ENCODE results near the gene PLEKHF1.
"Not testable (repeated sequence)": the region's sequence is repeated elsewhere in the genome, so short reads cannot be mapped to it uniquely, and the experiment has no call there.

The PLEKHF1 gene

DNA sequence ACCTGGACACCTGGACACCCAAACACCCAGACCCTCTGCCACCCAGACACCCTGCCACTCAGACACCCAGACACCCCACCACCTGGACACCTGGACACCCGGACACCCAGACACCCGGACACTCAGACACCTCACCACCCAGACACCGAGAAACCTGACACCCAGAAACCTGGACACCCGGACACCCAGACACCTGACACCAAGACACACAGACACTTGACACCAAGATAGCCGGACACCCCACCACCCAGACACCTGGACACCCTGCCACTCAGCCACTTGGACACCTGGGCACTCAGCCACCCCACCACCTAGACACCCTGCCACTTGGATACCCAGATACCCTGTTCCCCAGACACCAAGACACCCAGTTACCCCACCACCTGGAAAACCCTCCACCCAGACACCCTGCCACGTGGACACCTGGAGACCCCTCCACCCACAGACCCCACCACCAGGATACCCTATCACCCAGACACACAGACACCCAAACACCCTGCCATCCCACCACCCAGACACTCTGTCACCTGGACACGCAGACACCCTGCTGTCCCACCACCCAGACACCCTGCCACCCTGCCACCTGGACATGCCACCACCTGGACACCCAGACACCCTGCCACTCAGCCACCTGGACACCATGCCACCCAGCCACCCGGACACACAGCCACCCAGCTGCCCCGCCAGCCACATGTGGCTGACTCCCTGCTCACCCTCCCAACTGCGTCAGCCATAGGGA lies 32.4 kb downstream of the PLEKHF1 start:
- DNase-seq (ENCODE audit: low read depth, low spot score) = no peak

DNA sequence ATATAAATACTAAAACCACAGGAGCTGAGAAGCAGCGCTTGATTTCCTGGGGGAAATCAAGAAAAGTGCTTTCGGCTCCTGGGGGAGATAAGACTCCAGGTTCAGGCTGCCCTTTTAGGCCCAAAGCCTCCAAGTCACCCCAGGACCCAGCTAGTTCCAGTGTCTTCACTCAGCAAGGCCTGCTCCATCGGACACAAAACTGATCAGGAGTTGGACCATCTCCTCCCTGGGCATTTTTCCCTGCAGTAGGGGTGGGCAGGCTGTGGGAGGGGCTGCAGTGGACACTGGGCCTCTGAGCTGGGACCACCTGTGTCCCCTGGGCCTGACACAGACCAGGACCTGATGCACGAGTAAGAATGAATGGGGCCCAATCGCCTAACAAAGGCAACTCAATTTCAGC lies 34.6 kb downstream of the PLEKHF1 start:
- no peak for DNase-seq (ENCODE audit: low read depth, low spot score)

DNA sequence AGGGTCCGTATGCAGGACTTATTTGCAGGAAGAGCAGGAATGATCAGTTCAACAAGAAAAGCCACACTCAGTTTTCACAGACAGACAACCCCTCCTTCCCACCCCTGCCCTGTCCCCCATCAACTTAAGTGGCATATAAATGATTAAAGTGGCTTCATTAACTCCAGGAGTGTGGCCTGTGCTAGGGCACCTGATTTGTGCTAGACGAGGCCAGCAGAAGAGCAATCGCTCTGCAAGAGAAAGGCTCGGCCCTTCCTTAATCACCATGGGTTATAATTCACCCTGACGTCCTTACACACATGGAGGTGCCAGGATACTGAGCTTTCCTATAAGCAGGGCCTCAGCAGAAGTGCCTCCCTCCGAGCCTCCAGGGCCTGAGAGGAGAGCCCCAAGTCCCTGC lies 35.2 kb downstream of the PLEKHF1 start:
- no peak for DNase-seq (ENCODE audit: low read depth, low spot score)

DNA sequence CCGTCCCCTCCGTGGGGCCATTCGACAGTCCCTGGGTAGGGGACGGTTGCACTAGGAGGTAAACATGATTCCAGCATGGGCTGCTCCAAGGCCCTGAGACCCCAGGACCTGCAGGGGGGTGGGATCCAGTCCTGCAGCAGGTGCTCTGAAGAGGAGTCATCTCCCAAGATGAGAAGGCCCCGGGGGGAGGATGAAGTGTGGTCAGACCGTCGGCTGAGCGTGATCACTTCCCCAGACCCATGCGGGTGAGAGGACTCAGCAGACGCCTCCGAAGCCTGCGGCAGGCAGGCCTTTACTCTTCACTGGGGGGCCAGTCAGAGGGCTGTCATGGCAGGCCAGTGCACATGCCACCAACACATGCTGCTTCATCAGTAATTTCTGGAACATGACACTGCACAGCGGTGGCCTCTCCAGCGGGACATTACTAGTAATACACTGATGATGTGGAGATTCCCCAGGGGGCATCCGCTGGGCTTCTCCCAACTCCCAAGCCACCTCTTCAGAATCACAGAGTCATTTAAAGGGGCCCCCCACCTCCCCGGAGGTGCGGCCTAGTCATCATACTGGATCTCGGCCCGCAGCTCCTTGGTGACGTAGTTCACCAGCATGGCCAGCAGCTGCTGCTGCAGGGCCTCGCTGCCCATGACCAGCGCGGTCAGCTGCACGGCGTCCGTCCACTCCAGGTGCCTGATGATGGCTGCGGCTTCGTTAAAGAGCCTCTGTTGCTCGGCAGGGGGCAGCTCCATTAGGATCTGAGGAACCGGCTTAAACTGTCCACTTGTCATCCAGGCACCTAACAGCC lies 37.1 kb downstream of the PLEKHF1 start:
- DNase-seq (ENCODE audit: low read depth, low spot score) = no peak

DNA sequence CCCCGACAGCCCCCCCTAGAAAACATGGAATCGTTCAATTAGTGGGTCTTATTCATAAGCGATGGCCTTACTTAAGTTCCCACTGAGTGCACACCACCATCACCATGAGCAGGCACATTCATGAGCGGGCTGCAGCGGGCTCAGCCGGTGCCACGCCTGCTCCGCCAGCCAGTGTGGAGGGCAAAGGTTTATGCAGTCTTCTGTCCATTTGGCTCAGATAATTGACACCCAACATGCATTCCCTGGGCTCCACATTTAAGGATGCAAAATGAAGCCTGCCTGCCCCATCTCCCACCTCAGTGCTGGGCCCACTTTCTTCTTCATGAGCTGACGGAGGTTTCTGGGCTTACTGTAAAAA lies 37.7 kb downstream of the PLEKHF1 start:
- DNase-seq (ENCODE audit: low read depth, low spot score) = no peak

DNA sequence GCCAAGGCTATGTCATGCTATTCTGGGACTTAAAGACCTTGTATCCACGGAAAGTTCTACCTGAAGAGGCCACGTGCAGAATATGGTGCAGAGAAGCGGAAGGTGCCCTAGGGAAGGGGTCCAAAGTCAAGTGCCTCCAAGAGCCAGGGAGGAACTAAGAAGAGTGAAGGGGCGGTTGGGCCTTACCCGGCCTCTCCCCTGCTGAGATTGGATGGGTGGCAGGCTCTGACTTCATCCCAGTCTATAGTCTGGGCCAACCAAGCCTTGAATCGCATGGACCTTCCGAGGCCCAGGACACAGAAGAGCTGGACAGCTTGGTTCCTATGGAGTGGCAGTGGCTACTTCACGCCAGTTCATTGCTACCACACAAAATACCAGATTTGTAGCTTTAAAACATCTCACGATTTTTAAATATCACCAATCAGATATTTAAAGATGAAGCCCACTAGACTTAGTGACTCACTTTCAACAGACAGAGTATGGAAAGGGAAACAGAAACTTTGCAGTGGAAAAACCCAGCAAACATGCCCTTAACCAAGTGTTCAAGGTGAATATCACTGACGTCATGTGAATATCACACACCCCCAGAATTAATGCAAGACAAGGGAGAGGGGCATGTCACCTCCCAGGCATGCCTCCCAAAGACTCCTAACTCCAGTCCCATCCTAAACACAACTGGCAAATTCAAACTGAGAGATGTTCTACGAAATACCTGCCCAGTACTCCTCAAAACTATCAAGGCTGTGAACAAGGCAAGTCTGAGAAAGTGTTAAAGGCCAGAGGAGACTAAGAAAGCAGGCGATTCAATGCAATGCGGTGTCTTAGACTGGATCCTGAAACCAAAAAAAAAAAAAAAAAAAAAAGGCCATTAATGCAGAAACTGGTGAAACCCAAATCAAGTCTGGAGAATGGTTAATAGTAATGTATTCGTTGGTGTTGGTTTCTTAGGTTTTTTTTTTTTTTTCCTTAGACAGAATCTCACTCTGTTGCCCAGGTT lies 39.6 kb downstream of the PLEKHF1 start:
- DNase-seq (ENCODE audit: low read depth, low spot score) = no peak

DNA sequence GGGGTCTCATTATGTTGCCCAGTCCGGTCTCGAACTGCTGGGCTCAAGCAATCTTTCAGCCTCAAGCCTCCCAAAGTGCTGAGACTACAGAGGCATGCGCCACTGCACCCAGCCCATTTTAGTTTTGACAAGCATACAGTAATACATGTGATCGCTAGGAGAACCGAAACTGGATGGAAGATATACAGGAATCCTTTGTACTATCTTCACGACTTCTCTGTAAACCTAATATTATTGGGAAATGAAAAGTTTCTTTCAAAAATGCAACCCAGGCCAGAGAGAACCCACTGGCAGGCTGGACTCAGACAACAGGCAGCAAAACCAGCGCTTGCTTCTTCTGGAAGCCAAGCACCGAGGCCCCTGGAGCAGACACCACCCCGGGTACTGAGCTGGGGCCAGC lies 40.4 kb downstream of the PLEKHF1 start:
- DNase-seq (ENCODE audit: low read depth, low spot score) = no peak

DNA sequence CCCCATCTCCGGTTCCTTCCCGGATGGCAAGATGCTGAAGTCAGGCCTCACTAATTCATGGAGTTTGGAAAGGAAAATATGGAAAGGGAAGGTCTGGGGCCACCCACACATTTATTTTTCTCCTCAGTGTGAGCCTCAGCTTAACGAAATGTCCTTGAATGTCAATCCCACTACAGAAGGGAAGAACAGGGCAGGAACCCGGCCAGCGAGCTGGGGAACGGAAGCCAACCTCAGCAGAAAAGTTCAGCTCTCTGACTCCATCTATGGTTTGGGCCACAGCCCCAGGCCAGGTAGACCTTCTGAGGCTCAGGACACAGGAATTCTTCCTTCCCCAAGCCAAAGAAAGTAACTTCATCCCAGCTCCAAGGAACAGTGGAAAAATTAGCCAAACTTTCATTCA lies 41.4 kb downstream of the PLEKHF1 start:
- DNase-seq (ENCODE audit: low read depth, low spot score) = no peak

DNA sequence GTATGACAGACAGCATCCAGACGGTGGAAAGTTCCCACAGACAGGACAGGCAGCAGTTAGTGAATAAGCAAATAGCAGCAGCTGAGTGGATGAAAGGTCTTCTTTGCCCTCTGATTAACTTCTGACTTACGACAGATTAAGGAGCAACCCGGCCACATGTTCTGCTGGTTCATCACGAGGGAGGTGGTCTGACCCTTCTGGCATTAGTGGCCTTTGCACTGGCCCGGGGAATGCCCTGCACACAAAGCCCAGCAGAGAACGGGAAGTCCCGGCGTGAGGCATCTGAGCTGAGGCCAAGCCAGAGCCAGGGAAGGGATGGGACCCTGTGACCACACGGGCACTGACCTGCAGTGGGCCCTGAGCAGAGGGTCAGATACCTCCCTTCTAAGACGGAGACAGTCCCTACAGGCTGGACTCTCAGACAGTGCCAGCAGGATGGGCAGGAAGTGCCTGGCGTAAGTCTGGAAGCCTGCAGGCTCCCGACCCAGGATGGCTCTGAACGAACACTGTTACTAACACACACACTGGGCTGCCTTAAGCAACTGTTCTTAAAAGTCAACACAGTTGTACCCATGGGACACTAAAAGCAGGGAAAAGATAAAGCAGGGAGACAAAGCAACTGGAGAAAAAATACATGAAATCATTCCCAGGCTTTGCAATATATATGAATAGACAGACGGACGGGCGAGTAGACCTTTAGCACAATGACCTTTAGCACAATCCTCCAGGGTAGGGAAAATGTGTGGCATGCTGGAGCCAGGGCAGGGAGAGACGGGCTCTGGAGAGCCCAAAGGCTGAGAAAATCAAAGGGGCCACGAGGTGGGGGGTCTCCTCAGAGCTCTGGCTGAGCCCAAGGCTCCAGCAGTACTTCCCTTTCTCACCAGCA lies 43.5 kb downstream of the PLEKHF1 start:
- DNase-seq (ENCODE audit: low read depth, low spot score) = no peak

DNA sequence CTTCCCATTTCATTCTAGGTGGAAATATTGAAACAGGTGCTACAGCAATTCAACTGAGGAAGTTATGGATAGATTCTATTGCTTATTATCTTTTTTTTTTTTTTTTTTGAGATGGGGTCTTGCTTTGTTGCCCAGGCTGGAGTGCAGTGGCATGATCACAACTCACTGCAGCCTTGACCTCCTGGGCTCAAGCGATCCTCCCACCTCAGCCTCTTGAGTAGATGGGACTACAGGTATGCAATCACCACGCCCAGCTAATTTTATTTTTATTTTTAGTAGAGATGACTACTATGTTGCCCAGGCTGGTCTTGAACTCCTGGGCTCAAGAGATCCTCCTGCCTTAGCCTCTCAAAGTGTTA lies 44.2 kb downstream of the PLEKHF1 start:
- not testable (repeated sequence) for DNase-seq (ENCODE audit: low read depth, low spot score)

DNA sequence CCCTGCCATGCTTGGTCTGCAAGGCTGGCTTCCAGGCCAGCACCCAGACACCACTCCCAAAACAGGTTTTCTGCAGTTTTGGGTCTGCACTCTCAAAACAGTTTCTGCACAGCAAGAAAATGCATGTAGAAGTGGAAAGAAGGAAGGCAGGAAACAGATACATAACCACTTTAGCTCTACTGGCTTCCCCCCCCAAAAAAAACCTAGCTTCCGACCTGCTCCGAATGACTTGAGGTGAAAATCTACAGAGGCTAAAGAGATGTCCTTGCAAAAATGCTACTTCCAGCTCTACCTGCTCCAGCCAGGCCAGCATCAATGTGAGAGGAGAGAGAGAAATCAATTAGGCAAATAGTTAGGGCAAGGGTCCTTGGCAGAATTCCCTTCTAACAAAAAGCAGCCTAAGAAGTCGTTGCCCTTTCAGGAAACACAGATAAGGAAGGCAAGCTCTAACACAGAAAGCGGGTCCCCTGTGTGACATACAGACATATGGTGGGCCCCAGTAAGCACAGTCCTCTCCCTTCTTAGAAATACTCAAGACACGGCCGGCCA lies 46.4 kb downstream of the PLEKHF1 start:
- no peak for DNase-seq (ENCODE audit: low read depth, low spot score)

DNA sequence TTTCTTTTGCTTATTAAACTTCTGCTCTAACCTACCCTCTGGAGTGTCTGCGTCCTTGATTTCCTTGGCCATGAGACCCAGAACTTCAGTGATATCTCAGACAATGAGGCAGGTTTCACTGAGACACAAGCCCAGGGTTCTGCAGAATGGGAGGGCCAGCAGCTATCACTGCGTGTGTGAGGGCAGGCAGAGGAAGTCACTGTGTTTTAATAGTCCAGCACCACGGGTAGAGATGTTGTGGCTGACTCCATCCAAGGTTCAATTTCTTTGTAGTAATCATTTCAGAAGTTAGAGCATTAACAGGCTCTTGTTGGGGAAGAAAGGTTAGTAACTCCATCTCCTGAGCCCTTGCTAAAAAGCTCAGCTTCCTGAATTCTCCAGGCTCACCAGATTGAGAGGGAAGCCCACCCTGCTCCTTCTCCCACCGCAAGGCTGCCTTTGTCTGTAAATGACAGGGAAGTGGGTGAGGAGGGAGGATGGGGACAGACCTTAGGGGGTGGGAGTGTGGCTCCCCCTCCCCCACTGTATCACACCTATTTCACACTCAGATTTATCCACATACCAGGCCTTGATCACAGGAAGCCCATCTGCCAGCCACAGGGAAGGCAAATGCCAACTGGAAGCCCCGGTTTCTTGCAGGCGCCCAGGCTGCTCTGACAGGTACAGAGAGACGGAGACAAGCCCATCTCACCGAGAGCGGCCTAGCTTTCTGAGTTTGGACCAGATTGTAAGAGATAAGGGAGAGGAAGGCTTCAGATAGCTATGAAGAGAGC lies 47.7 kb downstream of the PLEKHF1 start:
- no peak for DNase-seq (ENCODE audit: low read depth, low spot score)

DNA sequence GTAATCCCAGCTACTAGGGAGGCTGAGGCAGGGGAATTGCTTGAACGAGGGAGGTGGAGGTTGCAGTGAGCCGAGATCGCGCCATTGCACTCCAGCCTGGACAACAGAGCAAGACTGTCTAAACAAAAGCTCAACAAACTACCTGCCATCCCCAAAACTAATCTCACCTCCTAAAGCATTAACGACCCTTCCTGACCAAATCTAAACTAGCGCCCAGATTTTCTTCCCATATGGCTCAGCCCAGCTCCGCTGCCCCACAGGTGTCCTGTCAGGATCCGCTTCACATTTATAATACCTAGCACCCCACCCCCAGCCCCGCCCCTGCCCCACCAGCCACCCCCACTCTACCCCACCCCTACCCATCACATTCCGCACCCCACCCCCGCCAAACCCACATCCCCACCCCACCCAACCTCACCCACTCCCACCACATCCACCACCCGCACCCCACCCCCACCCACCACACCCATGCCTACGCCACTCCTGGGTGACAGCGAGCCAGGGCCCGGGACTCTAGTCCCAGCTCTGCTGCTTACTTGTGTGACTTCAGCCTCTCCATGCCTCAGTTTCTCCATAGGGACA lies 49.2 kb downstream of the PLEKHF1 start:
- DNase-seq (ENCODE audit: low read depth, low spot score) = no peak

DNA sequence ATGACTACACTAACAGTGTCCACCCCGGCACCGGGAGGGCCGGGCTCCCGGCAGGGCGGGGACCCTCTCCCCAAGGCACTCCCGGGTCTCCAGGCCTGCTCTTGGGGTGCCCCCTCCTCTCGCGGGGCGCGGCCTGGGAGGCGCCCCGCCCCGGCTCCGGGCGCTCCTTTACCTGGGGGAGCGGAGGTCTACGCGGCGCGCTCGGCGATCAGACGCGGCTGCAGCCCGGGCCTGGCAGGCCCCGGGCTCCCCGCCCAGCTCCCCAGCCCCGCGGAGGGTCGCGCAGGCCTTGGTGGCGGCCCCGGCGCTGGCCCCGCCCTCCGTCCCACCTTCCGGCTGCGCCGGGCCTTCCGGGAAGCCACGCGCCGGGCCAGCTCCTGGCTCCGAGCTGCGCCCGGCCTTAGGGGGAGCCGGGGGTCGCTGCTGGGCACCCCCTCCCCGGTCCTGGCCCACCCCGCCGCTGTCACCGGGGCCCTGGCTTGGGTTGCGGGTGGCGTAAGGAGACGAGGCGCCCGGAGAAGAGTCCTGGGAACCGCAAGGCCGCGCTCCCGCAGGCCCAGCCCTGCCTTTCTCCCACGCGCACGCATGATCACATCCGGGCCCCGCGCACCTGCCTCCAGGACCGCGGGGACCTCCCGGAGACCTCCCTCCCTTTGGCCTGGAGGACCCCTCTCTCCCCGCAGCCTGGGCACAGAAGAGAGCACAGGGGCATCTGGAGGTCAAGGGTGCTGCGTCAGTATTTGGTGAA lies 49.9 kb downstream of the PLEKHF1 start, which contains the start of gene C19orf12:
Gene C19orf12, minus strand, starts transcription at position 309 of the 748 bp plus-strand sequence. CDS start 6,848 bp downstream, outside the sequence.
- DNase-seq (ENCODE audit: low read depth, low spot score) = peak; percentile 27

DNA sequence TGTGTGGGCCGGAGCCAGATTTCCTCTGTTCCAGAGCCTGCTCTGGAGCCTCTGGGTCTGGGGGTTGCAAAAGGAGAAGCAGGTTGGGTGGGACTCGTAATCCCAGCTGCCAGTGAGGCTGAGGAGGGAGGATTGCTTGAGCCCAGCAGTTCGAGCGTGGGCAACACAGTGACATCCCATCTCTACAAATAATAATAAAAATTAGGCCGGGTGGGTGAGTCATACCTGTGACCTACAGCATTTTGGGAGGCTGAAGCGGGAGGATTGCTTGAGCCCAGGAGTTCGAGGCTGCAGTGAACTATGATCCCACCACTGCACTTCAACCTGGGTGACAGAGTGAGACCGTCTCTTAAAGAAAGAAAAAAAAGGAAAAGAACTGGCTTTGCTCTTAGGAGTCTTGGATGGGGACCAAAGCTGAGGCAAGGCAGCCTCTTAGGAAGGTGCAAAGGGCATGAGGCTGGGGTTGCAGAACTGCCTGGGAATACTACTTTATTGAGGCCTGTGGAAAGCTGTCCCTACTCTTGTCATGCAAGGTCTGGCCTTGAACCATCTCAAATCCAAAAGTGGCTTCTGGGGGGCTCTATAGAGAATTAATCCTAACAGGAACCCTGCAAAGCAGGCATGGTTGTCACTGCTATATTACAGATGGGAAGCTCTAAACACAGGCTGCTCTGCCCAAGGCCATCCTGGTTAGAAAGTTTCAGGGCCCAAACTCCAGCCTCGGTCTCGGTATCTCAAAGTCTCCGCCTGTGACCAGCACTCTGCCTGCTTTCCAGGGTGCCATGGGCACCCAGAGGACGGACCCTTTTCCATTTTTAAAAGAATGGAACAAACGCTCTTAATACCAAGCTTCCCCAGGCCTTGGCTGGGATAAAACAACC lies 50.7 kb downstream of the PLEKHF1 start:
- no peak for DNase-seq (ENCODE audit: low read depth, low spot score)

DNA sequence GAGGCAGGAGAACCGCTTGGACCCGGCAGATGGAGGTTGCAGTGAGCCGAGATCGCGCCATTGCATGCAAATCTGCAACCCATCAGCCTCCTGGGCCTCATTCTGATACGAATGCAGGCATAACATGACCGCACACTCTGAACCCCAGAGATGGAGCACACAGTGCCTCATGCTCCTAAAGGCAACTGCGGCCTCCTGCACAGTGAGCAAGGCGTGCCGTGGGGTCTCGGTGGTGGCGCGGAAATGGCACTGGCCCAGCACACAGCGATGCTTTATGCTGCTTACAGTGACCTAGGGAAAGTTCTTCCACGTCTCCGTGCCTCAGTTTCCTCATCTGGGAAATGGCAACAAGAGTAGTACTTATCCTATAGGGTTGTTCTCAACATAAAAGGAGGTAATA lies 51.8 kb downstream of the PLEKHF1 start:
- no peak for DNase-seq (ENCODE audit: low read depth, low spot score)

DNA sequence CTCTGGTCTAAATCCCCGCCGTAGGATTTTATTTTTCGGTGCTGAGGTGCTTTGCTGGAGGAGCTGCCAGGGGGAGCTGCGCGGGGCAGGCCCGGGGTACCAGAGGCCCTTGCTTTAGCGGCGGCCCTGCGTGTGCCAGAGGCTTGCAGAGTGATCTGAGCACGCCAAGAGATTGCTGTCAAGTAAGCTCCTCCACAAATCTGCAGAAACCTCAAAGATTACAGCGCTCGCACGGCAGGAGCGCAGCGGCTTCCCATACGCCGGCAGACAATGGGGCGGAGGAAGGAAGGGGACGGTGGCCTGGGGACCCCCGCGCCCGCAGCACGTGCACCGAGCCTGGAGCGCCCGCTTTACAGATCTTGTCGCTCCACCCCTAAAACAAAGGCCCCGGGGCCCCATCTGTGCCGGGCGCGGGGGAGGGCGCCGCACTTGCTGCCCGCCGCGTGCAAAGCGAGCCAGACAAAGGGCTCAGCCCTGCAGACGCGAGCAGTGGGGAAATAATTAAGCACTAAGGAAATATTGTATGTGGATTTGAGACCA lies 58.9 kb downstream of the PLEKHF1 start:
- DNase-seq (ENCODE audit: low read depth, low spot score) = no peak

Measured in activated naive CD8-positive, alpha-beta T cell treated with anti-CD3 and anti-CD28 coated beads, Interleukin-2, amount 50 U/mL, for 16 hours (primary cell).